ENCODE measurements around the gene SREBF2.

DNA sequence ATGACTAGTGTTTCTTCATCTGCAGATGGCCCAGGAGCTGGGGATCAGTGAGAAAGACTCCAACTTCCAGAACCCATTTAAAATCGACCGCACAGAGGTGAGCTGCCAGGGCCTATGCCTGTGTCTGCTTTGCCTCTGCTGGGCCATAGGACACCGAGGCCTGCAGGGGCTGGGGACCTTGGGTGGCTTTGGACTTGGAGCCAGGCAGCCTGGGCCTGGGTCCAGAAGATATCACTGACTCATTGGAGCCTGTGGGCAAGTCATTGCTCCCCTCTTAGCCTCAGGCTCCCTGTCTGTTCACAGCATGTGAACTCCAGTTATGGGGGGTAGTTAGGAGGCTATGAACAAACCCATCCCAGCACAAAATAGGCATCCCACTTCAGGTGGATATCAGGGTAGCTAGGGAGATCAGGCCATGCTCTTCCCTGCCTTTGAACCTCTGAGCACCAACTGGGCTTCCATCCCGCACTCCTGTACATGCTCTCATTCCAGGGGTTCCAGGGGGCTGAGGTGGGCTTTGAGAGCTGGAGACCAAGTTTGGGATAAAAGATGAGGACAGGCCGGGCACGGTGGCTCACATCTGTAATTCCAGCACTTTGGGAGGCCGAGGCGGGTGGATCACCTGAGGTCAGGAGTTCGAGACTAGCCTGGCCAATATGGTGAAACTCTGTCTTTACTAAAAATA lies 19.0 kb upstream of the SREBF2 start:
- TF ChIP-seq POLR2A (IDR thresholded peaks at IDR 0.05): no peak
- TF ChIP-seq POLR2AphosphoS5 (IDR thresholded peaks at IDR 0.05): no peak
- TF ChIP-seq, protein P1, sequence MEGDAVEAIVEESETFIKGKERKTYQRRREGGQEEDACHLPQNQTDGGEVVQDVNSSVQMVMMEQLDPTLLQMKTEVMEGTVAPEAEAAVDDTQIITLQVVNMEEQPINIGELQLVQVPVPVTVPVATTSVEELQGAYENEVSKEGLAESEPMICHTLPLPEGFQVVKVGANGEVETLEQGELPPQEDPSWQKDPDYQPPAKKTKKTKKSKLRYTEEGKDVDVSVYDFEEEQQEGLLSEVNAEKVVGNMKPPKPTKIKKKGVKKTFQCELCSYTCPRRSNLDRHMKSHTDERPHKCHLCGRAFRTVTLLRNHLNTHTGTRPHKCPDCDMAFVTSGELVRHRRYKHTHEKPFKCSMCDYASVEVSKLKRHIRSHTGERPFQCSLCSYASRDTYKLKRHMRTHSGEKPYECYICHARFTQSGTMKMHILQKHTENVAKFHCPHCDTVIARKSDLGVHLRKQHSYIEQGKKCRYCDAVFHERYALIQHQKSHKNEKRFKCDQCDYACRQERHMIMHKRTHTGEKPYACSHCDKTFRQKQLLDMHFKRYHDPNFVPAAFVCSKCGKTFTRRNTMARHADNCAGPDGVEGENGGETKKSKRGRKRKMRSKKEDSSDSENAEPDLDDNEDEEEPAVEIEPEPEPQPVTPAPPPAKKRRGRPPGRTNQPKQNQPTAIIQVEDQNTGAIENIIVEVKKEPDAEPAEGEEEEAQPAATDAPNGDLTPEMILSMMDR (IDR thresholded peaks at IDR 0.05): no peak

All from upper lobe of left lung (tissue), 4 donors.